ENCODE data around the gene ZNF598.

DNA sequence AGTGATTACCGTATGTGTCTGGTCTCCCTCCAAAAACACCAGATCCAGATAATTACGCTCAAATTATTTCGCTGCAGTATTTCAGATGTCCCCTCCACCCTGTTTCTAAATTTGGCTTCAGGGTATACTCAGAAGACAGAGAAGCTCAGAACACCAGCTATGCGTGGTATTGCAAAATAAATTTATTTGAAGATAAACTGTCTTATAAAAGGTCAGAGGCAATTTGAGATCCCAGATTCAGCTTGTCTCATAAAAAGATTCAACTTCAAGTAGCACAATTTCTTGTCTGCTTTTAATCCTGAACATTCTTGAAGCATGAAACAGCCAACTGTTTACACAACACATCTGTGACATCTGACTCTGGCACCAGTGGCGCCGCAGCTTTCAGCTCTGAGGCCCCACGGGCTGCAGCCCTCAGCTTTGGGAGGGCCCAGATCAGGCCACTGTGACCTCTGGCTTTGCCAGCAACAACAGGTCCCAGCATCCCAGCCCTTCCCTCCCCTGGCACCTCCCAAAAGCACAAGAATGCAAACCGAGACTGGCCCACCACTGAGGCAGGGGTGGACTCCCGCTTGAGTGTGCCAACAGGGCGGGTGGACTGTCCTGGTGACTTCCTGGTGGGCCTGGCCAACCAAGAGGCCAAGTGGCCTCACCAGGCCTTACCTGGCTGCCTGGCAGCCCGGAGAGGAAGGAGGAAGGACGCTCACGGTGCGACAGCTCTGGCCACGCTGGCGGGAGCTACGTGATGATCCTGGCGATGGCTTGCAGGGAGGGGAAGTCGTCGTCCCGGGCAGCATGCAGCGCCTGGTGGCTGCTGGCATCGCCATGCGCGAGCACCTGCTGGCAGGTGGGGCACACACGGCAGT, 11.9 kb downstream of the ZNF598 start:
- TF ChIP-seq, protein P1, sequence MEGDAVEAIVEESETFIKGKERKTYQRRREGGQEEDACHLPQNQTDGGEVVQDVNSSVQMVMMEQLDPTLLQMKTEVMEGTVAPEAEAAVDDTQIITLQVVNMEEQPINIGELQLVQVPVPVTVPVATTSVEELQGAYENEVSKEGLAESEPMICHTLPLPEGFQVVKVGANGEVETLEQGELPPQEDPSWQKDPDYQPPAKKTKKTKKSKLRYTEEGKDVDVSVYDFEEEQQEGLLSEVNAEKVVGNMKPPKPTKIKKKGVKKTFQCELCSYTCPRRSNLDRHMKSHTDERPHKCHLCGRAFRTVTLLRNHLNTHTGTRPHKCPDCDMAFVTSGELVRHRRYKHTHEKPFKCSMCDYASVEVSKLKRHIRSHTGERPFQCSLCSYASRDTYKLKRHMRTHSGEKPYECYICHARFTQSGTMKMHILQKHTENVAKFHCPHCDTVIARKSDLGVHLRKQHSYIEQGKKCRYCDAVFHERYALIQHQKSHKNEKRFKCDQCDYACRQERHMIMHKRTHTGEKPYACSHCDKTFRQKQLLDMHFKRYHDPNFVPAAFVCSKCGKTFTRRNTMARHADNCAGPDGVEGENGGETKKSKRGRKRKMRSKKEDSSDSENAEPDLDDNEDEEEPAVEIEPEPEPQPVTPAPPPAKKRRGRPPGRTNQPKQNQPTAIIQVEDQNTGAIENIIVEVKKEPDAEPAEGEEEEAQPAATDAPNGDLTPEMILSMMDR (IDR thresholded peaks at IDR 0.05; ENCODE audit: insufficient read depth, low read length, poor library complexity, severe bottlenecking), result no peak
- TF ChIP-seq EZH2phosphoT487 (conservative IDR thresholded peaks at IDR 0.05; ENCODE audit: low read length), result no peak

Data from SU-DHL-6 (cell line).